Neural crest cell (in vitro differentiated cells): ENCODE data around the gene OR11A1. TPM values are rescaled to one million over a fixed set of nuclear protein-coding genes. Genes with fewer than 3 reads are reported as not detected.
A peak's percentile ranks its signal among the peaks of the same experiment; 100 is the strongest.

Experiments used
- DNase-seq: peaks from one replicate; pipeline ENCODE4 v3.0.0; 2021; ENCODE audit warnings: low read depth, mixed read lengths, low spot score
- H3K27ac Mint-ChIP-seq: one replicate; pipeline ENCODE4 v1.8.0; 2021; ENCODE audit warnings: mild to moderate bottlenecking, mixed read lengths; ENCODE audit not compliant: unreplicated experiment
- H3K27me3 Mint-ChIP-seq: 2 replicates; pipeline ENCODE4 v1.8.0; 2021; ENCODE audit warnings: low read depth, mild to moderate bottlenecking, mixed read lengths
- H3K36me3 Mint-ChIP-seq: 2 replicates; pipeline ENCODE4 v1.8.0; 2021; ENCODE audit warnings: low read depth, mild to moderate bottlenecking, mixed read lengths
- H3K4me1 Mint-ChIP-seq: 2 replicates; pipeline ENCODE4 v1.8.0; 2021; ENCODE audit warnings: mixed read lengths
- H3K4me3 Mint-ChIP-seq: one replicate; pipeline ENCODE4 v1.8.0; 2021; ENCODE audit warnings: mild to moderate bottlenecking, mixed read lengths
- H3K9me3 Mint-ChIP-seq: 2 replicates; pipeline ENCODE4 v1.8.0; 2021; ENCODE audit warnings: mixed read lengths
- CTCF ChIP-seq: fragments of 200-600 bp; sonication (generic); conservative IDR thresholded peaks from 2 replicates; pipeline ENCODE4 v1.5.0; 2021; ENCODE audit warnings: antibody characterized with exemption, mild to moderate bottlenecking
- total RNA-seq: library from RNA; stranded (reverse); gene quantifications from 2 replicates; pipeline ENCODE4 v1.2.1, GENCODE V29; 2021

Gene OR11A1
- total RNA-seq, 1 donor from 2014 or later: not detected

DNA sequence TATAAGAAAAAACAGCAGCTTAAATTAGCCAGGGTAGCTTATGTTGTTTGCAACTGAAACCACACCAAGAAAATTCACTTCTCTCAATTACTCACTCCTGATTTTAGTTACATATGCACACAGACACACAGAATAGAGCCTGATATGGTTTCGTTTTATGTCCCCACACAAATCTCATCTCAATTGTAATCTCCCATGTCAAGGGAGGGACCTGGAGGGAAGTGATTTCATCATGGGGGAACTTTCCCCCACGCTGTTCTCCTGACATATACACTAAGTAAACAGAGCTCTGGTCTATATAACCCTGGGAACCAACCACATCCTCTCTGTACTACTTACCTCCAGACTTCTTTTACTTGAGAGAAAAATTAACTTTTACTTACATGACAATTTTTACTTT lies 32.3 kb downstream of the OR11A1 start:
- Mint-ChIP-seq H3K4me3 (no peak overlapping the region), H3K4me1 (no peaks in the 10 kb centered on the region), H3K27ac (no peak overlapping the region), H3K9me3 (peaks cover 3% of the 10 kb centered on the region), H3K36me3 (peaks cover 2% of the 10 kb centered on the region), H3K27me3 (peaks cover 12% of the 10 kb centered on the region)
- no peak for DNase-seq
- TF ChIP-seq CTCF: no peak

- peaks cover 2% of the 10 kb centered on the region for H3K36me3 Mint-ChIP-seq
- TF ChIP-seq CTCF: no peak
- H3K27me3 Mint-ChIP-seq: peaks cover 8% of the 10 kb centered on the region
- H3K27ac Mint-ChIP-seq: no peak overlapping the region
- DNase-seq: no peak
- H3K4me3 Mint-ChIP-seq: no peak overlapping the region
- no peaks in the 10 kb centered on the region for H3K4me1 Mint-ChIP-seq
- H3K9me3 Mint-ChIP-seq: peaks cover 3% of the 10 kb centered on the region
These were observed 32.7 kb downstream of the OR11A1 start for GRCh38 chr6:29424168-29424567.

DNA sequence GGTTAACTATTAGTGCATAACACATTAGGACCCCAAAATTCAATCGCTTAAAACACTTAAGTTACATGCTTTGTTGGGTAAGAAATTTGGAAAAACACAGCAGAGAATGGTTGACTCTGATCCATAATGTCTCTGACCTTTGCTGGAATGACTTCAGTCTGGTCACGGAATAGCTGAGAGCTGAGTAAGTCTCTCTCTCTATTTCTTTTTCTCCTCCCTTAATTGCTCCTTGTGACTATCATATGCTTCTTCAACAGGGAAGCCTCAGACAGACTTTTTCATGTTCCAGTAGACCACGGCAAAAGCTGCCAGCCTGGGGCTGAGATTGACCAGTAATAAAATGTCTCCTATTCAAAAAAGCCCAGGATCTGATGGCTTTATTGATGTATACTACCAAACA lies 37.4 kb downstream of the OR11A1 start:
- Mint-ChIP-seq H3K27me3 (peaks cover 10% of the 10 kb centered on the region), H3K27ac (no peak overlapping the region), H3K36me3 (no peaks in the 10 kb centered on the region), H3K4me3 (no peak overlapping the region), H3K9me3 (no peaks in the 10 kb centered on the region), H3K4me1 (no peaks in the 10 kb centered on the region)
- no peak for TF ChIP-seq CTCF
- no peak for DNase-seq

- TF ChIP-seq CTCF: peak; percentile 29
- no peak within 1 kb of the TSS for H3K27ac Mint-ChIP-seq
- peaks cover 25% of the 10 kb centered on the region for H3K27me3 Mint-ChIP-seq
- no peak within 1 kb of the TSS for H3K4me3 Mint-ChIP-seq
- H3K9me3 Mint-ChIP-seq: peaks cover 15% of the 10 kb centered on the region
- no peaks in the 10 kb centered on the region for H3K4me1 Mint-ChIP-seq
- no peak for DNase-seq
- peaks cover 3% of the 10 kb centered on the region for H3K36me3 Mint-ChIP-seq
These were observed 42.3 kb downstream of the OR11A1 start, which contains the start of gene OR12D1 for GRCh38 chr6:29414588-29414987. OR12D1 (plus strand) TSS chr6:29414928.

DNA sequence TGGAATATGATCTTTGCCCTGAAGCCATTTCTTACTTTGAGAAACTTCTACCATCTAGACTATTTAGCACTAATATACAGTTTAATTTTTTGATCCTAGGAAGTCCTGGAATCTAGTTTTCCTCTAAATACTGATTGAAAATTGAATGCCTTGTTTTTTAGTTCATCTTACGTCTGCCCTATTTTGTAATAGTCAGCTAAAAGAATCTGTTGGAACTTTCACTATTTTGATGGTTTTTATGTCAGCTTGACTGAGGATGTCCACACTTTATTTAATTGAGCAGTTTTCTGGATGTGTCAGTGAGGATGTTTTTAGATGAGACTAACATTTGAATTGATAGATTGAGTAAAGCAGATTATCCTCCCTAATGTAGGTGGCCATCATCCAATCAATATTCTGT lies 53.1 kb downstream of the OR11A1 start:
- H3K27ac Mint-ChIP-seq: no peak overlapping the region
- H3K4me1 Mint-ChIP-seq: no peaks in the 10 kb centered on the region
- H3K9me3 Mint-ChIP-seq: peaks cover 5% of the 10 kb centered on the region
- peaks cover 2% of the 10 kb centered on the region for H3K27me3 Mint-ChIP-seq
- H3K36me3 Mint-ChIP-seq: no peaks in the 10 kb centered on the region
- no peak for TF ChIP-seq CTCF
- no peak overlapping the region for H3K4me3 Mint-ChIP-seq
- no peak for DNase-seq

DNA sequence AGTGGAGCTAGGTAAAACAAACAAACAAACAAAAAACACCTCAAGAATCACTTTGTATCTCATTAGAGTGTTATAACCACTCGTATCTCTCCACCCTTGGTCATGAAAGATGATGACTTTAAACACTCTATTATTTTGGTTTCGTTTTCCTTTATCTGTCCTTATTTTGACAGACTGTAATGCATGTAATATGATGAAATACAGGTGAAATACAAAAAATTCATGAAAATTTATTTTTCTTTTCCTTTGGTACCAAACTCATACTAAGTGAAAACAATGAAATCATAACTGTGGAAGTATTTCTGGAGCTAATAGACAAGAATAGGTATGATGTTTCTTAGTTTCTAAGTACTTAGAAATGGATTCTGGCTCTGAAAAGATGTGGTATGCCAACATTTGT lies 57.3 kb downstream of the OR11A1 start:
- H3K4me1 Mint-ChIP-seq: no peaks in the 10 kb centered on the region
- H3K36me3 Mint-ChIP-seq: no peaks in the 10 kb centered on the region
- no peak for TF ChIP-seq CTCF
- DNase-seq: no peak
- H3K27me3 Mint-ChIP-seq: peaks cover 18% of the 10 kb centered on the region
- peaks cover 2% of the 10 kb centered on the region for H3K9me3 Mint-ChIP-seq
- H3K27ac Mint-ChIP-seq: no peak overlapping the region
- no peak overlapping the region for H3K4me3 Mint-ChIP-seq
